D341Med (cell line): ENCODE measurements around the gene UNC5A.

Source experiments
- DNase-seq: peaks from one replicate; pipeline ENCODE4 v3.0.0; 2012; ENCODE audit warnings: low spot score

Gene UNC5A

DNA sequence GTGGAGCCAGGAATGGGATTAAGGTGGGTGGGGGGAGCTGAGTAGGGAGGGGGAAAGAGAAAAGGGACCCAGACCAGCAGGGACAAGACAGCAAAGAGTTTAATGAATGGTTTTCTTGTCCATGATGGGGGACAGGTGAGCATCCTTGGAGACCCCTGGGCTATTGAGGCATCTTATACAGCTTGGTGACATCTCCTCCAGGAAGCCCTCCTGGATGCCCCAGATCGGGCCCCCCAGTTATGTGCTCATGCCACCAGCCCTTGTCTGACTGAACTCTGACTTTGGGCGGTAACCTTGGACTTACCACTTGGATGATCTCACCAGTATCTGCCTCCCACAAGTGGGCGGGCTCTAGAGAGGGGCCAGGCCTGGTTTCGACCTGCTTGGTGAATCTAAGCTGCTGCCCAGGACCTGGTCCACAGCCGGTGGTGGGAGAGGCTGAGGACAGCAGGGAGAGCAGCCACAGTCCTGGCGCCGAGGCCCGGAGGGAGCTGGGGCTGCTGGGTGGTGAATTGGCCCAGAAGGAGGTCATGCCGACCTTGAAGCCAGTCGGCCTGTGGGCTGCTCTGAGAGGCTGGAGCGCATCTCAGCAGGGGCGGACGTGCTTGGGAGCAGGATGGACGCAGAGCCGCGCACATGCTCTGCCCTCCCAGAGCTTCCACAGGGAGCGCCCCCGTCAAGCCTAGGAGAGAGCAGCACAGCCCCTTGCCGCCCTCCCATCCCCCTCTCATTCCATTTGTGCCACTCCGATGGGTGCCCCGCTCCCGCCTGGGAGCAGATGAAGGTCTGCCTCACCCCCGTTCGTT is 36.2 kb downstream of the UNC5A start:
- no peak for DNase-seq

DNA sequence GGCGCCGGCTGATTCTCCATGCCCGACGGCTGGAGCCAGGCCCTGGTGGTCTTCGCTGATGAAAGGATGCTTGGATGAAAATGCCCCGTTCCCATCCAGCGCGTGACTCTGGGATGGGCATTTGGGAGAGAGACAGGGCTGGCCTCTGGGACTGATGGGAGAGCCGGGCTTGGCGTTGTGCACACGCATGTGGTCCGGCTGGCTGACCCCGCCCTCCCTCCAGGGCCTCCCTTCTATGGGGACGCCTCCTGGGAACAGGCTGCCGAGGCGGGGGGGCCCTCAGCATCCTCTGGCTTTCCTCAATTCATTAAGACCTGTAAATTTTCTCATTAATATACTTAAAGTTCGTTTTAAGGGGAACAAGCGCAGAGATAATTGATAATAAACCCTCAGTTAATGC is 36.8 kb downstream of the UNC5A start:
- DNase-seq = no peak

DNA sequence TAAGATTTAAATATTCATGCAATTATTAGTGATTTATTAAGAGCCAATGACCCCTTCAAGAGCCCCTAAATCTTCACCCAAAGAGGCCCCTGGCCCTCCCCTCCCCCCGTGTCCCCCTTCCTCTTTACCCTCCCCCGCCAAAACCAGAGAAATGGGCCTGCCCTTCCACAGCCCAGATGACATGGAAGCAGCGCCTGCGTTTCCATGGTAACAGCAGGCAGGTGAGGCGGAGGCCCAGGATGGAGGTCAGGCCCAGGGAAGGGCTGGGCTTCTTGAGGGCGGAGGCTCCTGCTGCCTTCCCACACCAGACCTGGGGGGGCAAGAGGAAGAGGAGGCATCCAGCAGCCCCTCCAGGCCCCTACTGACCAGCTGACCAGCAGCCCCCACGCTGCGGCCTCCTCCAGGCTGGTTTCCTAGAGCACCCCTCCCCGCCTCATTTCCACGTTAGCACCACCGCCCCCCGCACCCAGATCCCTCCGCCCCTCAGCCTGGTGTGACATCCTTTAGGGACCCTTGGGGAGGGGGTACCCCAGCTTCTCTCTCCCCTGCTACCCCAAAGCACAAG is 37.4 kb downstream of the UNC5A start:
- DNase-seq = no peak

DNA sequence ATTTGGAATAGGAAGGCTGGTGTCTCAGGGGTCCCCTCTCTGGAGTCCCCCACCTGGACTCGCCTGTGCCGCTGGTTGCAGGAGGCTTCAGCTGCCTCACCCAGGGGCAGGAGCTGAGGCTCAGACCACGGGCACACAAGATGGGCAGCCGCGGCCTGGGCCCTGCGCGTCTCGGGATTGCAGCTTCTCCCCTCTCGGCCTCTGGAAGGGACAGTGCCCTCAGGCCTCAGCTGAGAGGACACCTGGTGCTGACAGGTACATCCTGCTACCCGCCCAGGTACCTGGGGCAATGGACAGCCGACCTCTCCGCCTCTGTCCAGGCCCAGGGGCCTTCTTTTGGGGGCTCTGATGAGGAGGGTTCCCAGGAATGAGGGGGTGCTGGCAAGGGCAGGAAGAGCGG is 38.3 kb downstream of the UNC5A start:
- DNase-seq = no peak

DNA sequence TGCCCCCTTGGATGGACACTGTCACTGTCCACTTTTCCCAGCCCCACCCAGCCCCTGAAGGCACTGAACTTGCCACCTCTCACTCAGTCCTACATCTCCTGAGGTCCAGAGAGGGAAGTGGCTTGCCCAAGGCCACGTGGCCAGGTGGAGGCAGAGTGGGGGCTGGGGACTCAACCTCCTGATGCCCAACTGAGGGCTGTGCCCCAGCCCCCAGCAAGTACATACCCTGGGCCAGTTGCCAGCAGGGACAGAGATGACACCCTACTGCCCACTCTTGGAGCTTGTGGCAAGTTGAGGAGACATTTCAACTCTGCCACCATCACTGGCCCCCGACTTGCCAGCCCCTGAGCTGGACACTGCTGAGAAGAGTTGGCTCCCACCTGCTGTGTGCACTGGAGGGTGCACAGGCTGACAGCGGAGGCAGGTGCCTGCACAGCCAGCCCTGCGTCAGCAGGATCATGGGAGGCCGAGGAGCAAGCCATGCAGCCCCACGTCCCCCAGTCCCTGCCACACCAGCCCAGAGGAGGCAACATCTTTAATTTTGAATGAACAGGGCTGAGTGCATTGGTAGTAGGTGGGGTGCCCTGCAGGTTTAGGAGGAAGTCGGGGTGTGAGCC is 39.4 kb downstream of the UNC5A start:
- DNase-seq = no peak

DNA sequence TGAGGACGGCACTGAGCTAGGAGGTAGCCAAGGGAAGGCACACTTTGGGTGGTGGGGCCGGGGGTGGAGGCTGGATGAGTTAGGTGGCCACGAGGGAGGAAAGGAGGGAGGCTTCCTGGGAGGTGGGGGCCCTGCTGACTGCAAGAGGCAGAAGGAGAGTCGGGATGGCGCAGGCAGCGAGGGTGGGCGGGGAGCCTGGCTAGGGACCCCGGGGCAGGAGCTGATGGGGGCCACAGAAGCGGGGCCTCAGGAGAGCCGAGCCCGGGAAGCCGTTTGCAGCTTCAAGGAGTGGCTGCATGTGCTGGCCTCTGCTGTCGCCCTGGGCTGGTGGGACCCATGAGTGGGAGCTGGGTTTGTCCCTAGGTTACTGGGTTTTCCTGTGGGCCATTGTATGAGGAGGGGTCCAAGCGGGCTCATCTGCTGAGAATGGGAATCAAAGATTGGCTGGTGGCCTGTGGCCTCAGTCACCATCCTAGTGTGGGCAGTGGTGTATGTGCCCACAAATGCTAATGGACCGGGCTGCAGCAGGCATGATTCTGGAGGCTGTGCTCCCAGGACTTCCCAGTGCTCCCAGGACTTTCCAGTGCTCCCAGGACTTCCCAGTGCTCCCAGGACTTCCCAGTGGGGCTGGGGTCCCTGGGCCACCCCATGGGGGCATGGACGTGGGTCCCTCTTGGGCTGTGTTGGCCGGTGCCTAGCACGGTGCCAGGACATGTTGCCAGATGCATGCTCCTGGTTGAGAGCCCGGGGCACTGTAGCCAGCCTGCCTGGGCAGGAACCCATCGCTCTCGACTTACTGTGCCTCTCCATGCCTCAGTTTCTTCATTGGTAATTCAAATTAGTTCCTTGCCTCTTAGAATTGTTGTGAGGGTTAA is 40.2 kb downstream of the UNC5A start:
- no peak for DNase-seq

DNA sequence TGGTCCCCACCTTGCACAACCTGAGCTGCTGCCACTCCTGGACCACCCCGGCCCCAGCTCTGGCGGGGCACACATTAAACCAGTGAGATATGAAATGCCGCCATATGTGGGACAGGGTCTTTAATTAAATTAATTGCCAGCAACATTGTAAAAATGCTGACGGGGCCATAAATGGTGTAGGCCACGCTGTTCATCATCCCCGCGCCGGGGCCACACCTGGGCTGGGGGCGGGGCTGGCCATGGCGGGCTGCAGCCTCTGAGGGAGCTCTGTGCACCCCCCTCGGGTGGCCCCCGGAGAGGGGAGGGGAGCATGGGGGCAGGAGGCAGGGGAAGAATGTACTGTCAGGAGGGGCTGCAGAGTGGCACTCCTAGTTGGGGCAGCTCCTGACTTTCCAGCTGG is 41.0 kb downstream of the UNC5A start:
- no peak for DNase-seq

DNA sequence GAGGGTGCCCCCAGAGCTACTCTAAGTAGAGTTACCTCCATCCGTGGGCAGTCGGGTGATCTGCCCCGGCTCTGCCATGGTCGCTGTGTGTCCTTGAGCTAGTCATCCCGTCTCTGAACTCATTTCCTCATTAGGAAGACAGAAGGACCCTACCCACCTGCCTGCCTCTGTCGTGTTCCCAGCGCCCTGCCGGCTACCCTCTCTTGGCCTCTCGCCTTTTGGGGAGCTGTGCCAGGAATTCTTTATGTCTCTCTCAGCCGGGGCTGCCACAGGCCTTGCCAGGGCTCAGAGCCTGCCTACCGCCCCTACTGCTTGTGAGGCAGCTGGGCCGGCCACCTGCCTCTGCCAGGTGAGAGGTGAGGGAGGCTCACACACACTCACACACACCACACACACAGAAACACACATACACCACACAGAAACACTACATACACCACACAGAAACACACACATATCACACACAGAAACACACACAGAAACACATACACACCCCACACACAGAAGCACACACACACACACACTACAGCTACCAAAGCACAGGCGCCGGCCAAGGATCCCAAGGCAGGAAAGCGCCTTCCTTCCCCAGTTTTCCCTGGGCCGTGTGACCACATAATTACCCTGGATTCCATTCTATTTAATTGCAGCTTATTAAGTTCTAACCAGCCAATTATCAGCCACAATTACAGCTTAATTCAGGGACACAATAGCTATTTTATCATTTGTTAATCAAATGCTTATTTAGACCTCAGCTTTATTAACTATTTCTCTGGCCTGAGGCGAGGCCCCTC is 41.7 kb downstream of the UNC5A start:
- no peak for DNase-seq

DNA sequence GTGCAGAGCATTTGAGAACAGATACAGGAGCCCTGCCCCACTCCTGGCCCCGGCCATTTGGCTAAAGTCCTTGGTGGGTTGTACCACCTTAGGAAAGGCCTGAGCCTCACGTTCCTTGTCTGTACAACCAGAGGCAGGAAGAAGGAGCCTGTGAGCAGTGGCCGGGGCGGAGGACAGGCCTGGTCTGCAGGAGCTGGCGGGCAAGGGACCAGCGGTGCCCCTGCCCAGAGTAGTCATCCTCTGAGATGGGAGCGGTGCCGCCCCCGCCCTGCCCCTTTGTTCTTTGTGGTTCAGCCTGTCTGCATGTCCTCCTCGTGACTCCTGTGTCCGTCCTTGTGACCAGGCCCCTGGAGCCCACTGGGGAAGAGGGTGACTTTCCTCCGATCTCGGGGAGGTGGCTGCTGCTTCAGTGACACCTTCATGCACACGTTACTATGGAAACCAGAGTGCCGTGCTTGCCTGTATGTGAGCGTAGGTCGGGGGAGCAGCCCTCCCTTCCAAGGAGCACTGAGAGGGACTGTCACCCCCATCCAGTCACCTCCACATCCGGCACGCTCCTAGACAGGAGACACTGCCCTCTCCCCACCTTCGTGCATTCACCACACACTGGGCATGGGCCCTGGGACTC is 42.9 kb downstream of the UNC5A start:
- no peak for DNase-seq

DNA sequence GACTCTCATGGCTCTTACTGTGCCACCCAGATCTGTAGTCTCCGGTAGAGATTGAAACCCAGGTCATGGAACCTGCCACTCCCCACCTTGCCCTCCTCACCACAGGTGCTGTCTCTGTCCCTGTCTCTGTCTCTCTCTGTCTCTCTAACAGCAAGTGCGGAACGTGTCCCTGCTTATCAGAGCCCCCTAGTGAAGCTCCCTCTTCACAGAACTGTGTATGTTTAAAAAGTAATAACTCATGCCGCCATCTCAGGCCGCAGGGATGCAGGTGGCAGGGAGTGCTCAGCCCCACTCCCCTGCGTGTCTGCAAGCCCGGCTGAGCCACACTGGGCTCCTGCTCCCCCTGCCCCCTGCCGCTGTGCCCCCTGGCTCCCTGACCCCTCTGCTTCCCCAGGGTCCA is 43.8 kb downstream of the UNC5A start:
- DNase-seq = no peak

DNA sequence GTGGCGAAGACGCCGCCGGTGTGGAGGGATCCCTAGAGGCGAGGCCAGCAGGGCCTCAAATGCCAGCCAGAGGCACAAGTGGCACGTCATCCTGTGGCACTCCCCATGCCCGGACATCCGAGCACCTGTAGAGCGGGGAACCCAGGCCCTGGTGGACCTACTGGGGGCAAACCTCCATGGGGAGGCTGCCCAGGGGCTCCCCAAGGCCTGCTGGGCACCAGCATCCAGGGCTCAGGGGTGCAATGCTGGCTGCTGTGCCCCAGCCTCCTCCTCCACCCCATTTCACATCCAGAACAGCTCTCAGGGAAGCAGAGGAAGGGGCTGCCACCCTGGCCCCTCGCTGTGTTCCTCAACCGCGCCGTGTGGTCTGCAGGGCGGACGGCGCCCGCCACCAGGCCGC is 45.2 kb downstream of the UNC5A start:
- no peak for DNase-seq

DNA sequence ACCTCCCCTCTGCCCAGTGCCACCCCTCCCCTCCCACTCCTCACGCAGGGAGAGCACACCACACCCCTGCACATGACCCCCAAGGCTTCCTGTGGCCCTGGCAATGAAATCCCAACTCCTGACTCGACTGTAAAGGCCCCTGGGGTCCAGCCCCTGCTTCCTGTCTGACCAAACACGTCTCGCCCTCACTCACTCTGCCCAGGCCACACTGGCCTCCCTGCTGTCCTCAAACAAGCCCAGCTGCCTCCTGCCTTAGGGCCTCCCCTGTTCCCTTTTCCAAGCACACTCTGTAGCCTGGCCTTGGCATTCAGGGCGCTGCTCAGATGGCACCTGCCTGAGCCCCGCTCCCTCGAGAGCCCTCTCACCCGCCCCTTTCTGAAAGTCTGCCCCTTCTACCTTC is 46.4 kb downstream of the UNC5A start:
- no peak for DNase-seq

DNA sequence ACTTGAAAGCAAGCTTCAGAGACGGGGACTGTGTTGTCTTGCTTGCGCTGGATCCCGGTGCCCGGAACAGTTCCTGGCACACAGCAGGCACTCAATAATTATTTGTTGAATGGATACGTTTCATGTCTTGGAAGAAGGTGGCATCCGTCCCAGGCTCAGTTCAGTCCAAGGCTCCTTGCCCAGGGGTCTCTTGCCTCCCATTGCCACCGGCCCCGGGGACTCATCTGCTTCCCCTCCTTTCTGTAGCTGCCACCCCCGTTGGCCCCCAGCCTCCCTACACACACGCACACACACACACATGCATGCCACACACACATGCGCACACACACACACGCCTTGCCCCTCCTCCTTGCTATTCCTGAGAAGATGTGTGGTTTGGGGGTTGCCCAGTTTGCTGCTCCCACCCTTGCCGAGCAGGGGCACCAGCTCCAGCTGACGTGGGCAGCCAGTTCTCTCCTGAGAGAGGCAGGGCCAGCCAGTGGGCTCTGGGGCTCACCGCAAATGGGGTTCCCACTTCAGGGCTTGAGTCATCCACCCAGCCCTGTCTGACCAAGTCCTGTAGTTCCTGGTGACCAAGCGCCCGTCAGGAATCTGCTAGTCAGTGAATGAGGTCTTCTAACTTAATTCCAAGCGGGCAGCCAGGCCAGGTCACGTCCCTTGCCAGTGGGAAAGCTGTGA is 47.0 kb downstream of the UNC5A start:
- no peak for DNase-seq

DNA sequence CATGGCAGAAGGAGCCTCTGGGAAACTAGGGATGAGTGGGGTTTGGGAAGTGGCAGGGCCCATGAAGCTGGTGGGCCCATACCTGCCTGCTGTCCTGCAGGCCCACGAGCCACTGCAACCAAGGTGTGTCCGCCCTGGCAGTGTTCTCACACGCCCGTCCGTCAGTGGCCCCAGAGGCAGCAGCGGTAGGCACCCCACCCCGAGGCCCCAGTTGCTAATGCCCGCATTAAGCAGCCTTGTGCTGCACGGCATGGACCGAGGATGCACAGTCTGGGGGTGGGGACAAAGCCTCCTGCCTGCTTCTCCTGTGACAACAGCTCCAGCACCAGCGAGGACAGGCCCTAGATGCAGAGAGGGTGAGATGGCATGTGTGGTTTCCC is 47.5 kb downstream of the UNC5A start:
- DNase-seq = no peak

DNA sequence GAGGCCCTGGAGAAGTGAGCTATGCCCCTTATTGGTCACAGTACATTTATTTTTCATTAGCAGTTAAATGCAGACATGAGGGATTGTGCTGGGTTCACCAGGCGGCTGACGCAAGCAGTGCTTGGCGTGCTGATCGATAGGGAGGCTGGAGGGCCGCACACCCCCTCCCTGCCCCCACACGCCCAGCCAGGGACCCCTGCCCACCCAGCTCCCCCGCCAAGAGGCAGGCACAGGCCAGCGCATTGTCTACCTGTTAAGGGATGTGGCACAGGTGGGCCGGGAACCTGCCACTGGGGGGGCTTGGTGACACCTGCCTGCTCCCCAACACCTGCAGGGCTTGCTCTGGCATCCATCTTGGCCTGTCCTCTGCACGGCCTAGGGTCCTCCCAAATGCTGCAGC is 49.6 kb downstream of the UNC5A start:
- no peak for DNase-seq

DNA sequence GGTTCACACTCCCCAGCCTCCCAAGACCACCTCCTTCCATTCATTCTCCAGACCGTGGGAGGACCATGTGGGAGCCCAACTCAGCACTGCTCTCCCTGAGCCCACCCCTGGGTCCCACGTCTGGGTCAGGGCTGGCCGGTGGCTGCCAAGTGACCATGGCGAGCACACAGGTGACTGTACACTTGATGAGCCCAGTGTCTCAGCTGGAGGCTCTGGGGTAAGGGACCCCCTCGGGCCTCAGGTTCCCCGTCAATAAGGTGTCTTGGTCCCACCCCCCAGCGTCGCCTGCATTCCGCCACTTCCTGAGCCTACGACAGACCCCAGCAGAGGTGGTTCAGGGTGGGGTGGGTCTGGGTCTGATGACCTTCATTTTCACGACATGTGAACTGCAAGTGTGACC is 50.0 kb downstream of the UNC5A start:
- no peak for DNase-seq

DNA sequence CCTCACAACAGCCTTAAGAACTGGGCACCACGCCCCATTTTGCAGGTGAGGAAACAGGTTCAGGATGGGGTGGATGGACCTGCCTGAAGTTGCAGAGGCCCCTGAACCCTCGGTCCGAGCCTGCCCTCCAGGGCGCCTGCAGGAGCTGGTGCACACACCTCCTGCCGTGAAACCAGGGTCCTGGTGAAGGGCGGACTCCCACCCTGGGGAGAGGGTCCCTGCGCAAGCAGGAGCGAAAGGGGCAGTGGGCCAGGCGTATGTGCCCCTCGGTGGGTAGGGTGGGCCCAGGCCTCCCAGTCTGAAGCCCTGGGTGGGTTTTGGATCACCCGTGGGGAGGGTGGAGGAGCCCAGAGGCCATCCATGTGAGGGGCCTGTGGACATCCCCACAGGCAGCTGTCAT is 50.9 kb downstream of the UNC5A start:
- DNase-seq = no peak

DNA sequence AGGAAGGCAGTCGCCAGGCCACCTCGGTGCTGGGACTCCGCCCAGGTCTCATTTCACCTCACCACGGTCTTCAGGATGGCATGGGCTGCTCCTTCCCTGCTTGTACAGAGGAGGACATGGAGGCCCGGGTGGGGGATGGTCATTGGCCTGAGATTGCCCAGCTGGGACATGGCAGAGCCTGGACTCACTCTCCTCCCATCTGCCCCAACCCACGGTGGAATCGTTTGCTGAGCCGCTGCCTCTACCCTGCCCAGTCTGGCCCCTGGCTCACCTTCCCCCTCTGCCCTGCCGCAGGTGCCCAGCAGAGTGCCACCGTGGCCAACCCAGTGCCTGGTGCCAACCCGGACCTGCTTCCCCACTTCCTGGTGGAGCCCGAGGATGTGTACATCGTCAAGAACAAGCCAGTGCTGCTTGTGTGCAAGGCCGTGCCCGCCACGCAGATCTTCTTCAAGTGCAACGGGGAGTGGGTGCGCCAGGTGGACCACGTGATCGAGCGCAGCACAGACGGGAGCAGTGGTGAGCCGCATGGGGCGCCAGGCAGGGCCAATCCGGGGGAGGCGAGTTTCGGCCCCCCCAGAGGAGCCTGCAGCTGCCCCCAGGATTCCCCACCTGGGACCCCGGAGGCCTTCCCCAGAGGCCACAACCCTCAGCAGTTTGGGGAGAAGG is 52.1 kb downstream of the UNC5A start:
- no peak for DNase-seq

DNA sequence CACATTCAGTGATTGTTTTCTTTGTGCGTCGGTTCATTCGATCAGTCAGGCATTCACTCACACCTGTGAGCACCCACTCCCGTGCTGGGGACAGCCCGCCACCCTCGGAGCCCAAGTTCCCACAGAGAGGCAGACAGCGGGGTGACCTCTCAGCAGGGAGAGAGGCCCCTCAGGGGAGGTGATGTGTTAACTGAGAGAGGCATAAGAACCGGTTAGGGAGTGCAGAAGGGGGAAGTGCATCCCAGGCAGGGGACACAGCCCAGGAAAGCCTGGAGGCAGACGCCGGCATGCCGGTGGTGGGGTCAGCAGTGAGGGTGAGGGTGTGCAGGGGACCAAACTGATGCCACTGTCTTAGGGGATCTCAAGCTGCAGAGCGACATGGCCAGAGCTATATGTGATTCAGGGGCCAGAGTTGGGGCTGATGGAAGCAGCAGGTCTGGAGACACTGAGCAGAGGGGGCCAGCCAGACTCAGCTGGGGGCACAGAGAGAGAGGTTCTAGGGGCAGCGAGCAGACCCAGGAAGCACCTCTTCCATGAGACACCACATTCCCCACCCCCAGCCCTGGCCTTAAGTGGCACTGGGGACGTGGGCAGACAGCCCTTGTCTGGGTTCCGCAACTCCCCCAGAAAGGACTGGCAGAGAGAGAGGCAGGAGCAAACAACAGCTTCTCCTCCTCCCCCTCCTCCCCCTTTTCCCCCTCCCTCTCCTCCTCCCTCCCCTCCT is 52.8 kb downstream of the UNC5A start:
- DNase-seq = no peak

DNA sequence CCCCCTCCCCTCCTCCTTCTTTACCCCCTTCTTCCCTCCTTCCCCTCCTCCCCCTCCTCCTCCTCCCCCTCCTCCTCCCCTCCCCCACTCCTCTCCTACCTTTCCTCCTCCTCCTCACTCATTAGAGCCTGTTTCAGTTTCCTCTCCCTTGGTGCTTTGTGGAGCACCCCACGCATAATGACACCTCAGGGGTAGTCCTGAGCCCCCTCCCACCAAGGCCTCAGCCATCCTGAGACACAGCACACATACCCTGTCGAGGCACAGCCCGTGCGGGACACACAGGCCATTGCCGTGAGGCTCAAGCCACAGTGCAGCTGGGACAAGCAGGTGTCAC is 53.4 kb downstream of the UNC5A start:
- no peak for DNase-seq
